DOHH2 (cell line): ENCODE data around the gene GLS.

Experiments
- H3F3A ChIP-seq: fragments of 200-600 bp; sonication (generic), shearing (Covaris generic); 2 replicates; pipeline ENCODE4 v1.6.0; 2016; ENCODE audit warnings: antibody characterized with exemption, mild to moderate bottlenecking; ENCODE audit not compliant: control insufficient read depth, insufficient read depth
- H3K27ac ChIP-seq: fragments of 200-600 bp; sonication (generic); 2 replicates; pipeline ENCODE4 v1.5.1; 2014; ENCODE audit warnings: low read depth, mild to moderate bottlenecking, low read length, moderate library complexity
- H3K27me3 ChIP-seq: fragments of 200-600 bp; sonication (generic); 2 replicates; pipeline ENCODE4 v1.6.1; 2014; ENCODE audit warnings: mild to moderate bottlenecking, low read length, mixed read lengths; ENCODE audit not compliant: control insufficient read depth
- H3K36me3 ChIP-seq: fragments of 200-600 bp; sonication (generic); 2 replicates; pipeline ENCODE4 v1.6.1; 2014; ENCODE audit warnings: mild to moderate bottlenecking, low read length, moderate library complexity, mixed read lengths; ENCODE audit not compliant: control insufficient read depth
- H3K4me1 ChIP-seq: fragments of 200-600 bp; sonication (generic); 2 replicates; pipeline ENCODE4 v1.6.1; 2014; ENCODE audit warnings: mild to moderate bottlenecking, low read length, mixed read lengths; ENCODE audit not compliant: control insufficient read depth
- H3K4me2 ChIP-seq: fragments of 200-600 bp; sonication (generic); 2 replicates; pipeline ENCODE4 v1.6.0; 2014; ENCODE audit warnings: mild to moderate bottlenecking, low read length, moderate library complexity
- H3K4me3 ChIP-seq: fragments of 200-600 bp; sonication (generic); 2 replicates; pipeline ENCODE4 v1.5.1; 2014; ENCODE audit warnings: mild to moderate bottlenecking, low read length, mixed read lengths
- H3K79me2 ChIP-seq: fragments of 200-600 bp; sonication (generic); 2 replicates; pipeline ENCODE4 v1.6.1; 2014; ENCODE audit warnings: mild to moderate bottlenecking, low read length, mixed read lengths; ENCODE audit not compliant: control insufficient read depth
- H3K9me2 ChIP-seq: fragments of 200-600 bp; sonication (generic); replicated peaks from 2 replicates; pipeline ENCODE4 v1.6.1; 2014; ENCODE audit warnings: mild to moderate bottlenecking, low read length, mixed read lengths; ENCODE audit not compliant: control insufficient read depth
- H3K9me3 ChIP-seq: fragments of 200-600 bp; sonication (generic); 2 replicates; pipeline ENCODE4 v1.6.1; 2014; ENCODE audit warnings: antibody characterized with exemption, low read length, mixed read lengths; ENCODE audit not compliant: control insufficient read depth, insufficient read depth
- H4K20me1 ChIP-seq: fragments of 200-600 bp; sonication (generic); 2 replicates; pipeline ENCODE4 v1.6.0; 2014; ENCODE audit warnings: low read depth, mild to moderate bottlenecking, antibody characterized with exemption, low read length, moderate library complexity; ENCODE audit not compliant: control insufficient read depth, insufficient read depth
- EZH2phosphoT487 ChIP-seq: fragments of 200-600 bp; sonication (generic); IDR thresholded peaks from 2 replicates; pipeline ENCODE4 v1.6.1; 2017; ENCODE audit warnings: borderline replicate concordance, mild to moderate bottlenecking, antibody characterized with exemption, low read length, moderate library complexity, mixed read lengths
- TF ChIP-seq, protein P1 (sequence below): fragments of 200-600 bp; sonication (generic); IDR thresholded peaks from one replicate; pipeline ENCODE4 v1.5.1; 2014; ENCODE audit warnings: antibody characterized with exemption, mild to moderate bottlenecking, low read depth, low read length; ENCODE audit not compliant: poor library complexity, severe bottlenecking

The GLS gene

DNA sequence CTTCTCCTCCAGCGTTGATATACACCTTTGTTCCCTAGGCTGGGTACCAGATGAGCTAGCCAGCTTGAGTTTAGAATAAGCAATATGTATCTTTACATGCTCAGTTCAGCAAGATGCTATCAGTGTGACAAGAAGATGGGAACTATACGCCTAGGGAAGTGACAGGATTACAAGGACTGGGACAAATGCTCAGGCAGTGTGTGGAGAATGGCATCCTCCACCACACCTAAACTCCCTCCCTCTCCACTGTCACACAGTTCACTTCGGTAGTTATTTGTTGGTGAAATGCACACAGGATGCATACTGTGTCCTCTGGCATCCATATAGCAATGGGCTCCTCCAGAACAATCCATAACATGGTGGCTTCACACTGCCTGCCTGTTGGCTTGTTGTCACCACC, 125.7 kb downstream of the GLS start:
- no peaks in the 10 kb centered on the region for H3K9me3 ChIP-seq
- H3K27me3 ChIP-seq: no peaks in the 10 kb centered on the region
- 0 out of 2 replicates have a peak, but pooled peaks cover 4% of the 10 kb centered on the region for H3K4me1 ChIP-seq
- H3F3A ChIP-seq: no peaks in the 10 kb centered on the region
- no peak overlapping the region for H3K4me2 ChIP-seq
- no peak overlapping the region for H3K27ac ChIP-seq
- TF ChIP-seq, protein P1, sequence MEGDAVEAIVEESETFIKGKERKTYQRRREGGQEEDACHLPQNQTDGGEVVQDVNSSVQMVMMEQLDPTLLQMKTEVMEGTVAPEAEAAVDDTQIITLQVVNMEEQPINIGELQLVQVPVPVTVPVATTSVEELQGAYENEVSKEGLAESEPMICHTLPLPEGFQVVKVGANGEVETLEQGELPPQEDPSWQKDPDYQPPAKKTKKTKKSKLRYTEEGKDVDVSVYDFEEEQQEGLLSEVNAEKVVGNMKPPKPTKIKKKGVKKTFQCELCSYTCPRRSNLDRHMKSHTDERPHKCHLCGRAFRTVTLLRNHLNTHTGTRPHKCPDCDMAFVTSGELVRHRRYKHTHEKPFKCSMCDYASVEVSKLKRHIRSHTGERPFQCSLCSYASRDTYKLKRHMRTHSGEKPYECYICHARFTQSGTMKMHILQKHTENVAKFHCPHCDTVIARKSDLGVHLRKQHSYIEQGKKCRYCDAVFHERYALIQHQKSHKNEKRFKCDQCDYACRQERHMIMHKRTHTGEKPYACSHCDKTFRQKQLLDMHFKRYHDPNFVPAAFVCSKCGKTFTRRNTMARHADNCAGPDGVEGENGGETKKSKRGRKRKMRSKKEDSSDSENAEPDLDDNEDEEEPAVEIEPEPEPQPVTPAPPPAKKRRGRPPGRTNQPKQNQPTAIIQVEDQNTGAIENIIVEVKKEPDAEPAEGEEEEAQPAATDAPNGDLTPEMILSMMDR: no peak
- no peak for TF ChIP-seq EZH2phosphoT487
- no peaks in the 10 kb centered on the region for H4K20me1 ChIP-seq
- no peak overlapping the region for H3K4me3 ChIP-seq
- no peaks in the 10 kb centered on the region for H3K36me3 ChIP-seq
- H3K9me2 ChIP-seq: no peaks in the 10 kb centered on the region
- H3K79me2 ChIP-seq: no peaks in the 10 kb centered on the region

DNA sequence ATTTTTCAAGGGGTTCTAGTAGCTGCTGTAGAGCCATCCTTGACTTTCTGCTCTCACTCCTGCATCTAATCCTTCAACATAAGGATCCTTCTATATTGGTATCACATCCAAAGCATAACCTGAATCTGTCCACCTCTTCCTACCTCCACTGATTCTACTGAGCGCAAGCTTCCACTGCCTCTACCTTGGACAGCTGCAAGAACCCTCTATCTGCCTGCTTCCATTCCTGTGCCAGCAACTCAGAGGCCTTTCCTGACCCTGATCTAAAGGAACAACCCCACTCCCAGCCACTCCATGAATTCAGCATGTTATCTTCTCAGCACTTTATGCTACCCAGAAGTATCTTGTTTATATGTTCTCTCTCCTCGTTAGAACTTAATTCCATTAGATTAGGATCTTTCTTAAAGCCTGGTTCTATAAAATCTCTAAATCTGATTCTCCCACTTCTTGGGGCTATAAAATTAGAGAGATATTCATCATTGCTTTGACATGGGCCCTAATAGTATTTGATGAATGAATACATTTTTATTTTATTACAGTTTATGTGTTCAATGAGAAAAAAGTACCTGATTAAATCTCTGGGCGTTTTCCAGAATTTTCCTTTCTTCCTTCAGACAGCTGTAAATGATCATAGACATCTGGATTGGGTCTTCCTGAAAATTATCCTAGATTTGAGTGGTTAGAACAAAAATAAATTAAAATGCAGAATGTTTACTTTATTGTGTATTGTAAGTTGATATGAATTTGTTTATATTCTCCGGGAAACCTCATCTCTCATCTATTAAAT, 126.6 kb downstream of the GLS start:
- H3F3A ChIP-seq: no peaks in the 10 kb centered on the region
- H3K27me3 ChIP-seq: no peaks in the 10 kb centered on the region
- H4K20me1 ChIP-seq: no peaks in the 10 kb centered on the region
- H3K9me3 ChIP-seq: no peaks in the 10 kb centered on the region
- H3K79me2 ChIP-seq: no peaks in the 10 kb centered on the region
- H3K4me1 ChIP-seq: 0 out of 2 replicates have a peak, but pooled peaks cover 4% of the 10 kb centered on the region
- H3K9me2 ChIP-seq: no peaks in the 10 kb centered on the region
- no peak overlapping the region for H3K4me2 ChIP-seq
- H3K4me3 ChIP-seq: no peak overlapping the region
- no peaks in the 10 kb centered on the region for H3K36me3 ChIP-seq
- no peak overlapping the region for H3K27ac ChIP-seq
- TF ChIP-seq EZH2phosphoT487: no peak
- TF ChIP-seq, protein P1: no peak

DNA sequence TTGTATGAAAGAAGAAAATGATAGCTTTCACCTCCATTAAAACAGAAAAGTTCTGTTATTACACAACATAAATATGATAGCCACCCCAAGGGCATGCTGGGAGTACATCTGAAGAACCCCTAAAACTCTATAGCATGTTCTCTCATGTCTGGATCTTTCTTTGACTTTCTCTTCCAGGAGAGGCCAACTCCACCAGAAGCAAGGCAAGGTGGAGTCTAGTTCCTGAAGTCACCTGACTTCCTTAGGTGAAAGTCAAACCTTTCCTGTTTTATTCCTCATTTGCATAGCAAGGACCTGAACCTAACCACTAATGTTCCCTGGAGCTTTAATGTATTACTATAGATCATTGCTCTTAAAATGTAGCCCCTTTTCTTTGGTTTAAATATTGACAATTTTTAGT, 127.7 kb downstream of the GLS start:
- no peaks in the 10 kb centered on the region for H3K9me2 ChIP-seq
- H3K27ac ChIP-seq: no peak overlapping the region
- no peaks in the 10 kb centered on the region for H3K27me3 ChIP-seq
- H3F3A ChIP-seq: no peaks in the 10 kb centered on the region
- H3K4me1 ChIP-seq: peaks cover 8% of the 10 kb centered on the region
- H3K4me3 ChIP-seq: no peak overlapping the region
- H4K20me1 ChIP-seq: no peaks in the 10 kb centered on the region
- no peaks in the 10 kb centered on the region for H3K79me2 ChIP-seq
- no peak overlapping the region for H3K4me2 ChIP-seq
- TF ChIP-seq EZH2phosphoT487: no peak
- TF ChIP-seq, protein P1: no peak
- H3K9me3 ChIP-seq: no peaks in the 10 kb centered on the region
- H3K36me3 ChIP-seq: no peaks in the 10 kb centered on the region
